Spleen (tissue), 7 donors: ENCODE results near the gene CCL8.

Experiments used
- POLR2A ChIP-seq, 3 donors: fragments of 450-650 bp; IDR thresholded peaks; one replicate each; pipeline ENCODE4 v1.5.1; 2017; ENCODE audit warnings: antibody characterized with exemption in 3 of 3, mild to moderate bottlenecking in 1 of 3
- TF ChIP-seq, protein P1 (sequence below), 11 experiments: fragments of 200-600 bp in 7 of 11; fragments of 450-650 bp in 4 of 11; sonication (generic) in 4 of 11; IDR thresholded peaks in 8 of 11; conservative IDR thresholded peaks in 3 of 11; 1 replicate in 7 of 11; 2 replicates in 4 of 11; pipeline versions ENCODE4 v1.4.0 to v1.8.0; 2016 to 2021; ENCODE audit warnings: antibody characterized with exemption in 11 of 11, inconsistent platforms in 4 of 11, mild to moderate bottlenecking in 1 of 11
- donor health status: DM: no; HTN: no; CAD: no; lungs with moderate emphysema.
- donor health status: DM: no; HTN: no; CAD: no.
- donor health status: DM: no; HTN: no; CAD: no.

DNA sequence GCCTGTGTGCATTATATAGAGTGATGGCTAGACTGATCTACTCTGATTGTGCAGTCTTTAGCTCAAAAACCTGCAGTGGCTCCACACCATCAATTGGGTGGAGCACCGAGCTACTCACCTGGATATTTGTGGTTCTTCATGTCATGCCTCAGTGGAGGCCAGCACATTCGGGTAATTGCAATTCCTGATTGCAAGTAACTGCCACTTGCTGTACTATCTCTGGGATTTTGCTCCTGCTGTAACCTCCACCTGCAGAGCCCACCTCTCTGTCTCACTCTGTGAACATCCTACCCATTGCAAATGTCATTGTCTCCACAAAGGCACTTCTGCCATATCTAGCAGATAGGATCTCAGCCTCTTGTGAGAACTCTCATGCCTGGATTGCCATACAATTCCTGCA, 45.5 kb downstream of the CCL8 start:
- no peak for TF ChIP-seq POLR2A (IDR thresholded peaks at IDR 0.05)
- TF ChIP-seq, protein P1, sequence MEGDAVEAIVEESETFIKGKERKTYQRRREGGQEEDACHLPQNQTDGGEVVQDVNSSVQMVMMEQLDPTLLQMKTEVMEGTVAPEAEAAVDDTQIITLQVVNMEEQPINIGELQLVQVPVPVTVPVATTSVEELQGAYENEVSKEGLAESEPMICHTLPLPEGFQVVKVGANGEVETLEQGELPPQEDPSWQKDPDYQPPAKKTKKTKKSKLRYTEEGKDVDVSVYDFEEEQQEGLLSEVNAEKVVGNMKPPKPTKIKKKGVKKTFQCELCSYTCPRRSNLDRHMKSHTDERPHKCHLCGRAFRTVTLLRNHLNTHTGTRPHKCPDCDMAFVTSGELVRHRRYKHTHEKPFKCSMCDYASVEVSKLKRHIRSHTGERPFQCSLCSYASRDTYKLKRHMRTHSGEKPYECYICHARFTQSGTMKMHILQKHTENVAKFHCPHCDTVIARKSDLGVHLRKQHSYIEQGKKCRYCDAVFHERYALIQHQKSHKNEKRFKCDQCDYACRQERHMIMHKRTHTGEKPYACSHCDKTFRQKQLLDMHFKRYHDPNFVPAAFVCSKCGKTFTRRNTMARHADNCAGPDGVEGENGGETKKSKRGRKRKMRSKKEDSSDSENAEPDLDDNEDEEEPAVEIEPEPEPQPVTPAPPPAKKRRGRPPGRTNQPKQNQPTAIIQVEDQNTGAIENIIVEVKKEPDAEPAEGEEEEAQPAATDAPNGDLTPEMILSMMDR (IDR thresholded peaks at IDR 0.05 in 8 of 11, conservative IDR thresholded peaks at IDR 0.05 in 3 of 11): no peak
